IPS-18c (cell line): ENCODE measurements around the gene WDPCP.
"Not testable (repeated sequence)": the region's sequence is repeated elsewhere in the genome, so short reads cannot be mapped to it uniquely, and the experiment has no call there.

Experiments used
- H3K4me3 ChIP-seq: 2 replicates; pipeline ENCODE4 v1.7.0; 2013; ENCODE audit warnings: low read depth, mild to moderate bottlenecking, low read length, moderate library complexity; ENCODE audit not compliant: insufficient read depth
- H3K9me3 ChIP-seq: one replicate; pipeline ENCODE4 v1.6.1; 2013; ENCODE audit warnings: mild to moderate bottlenecking, low read length, moderate library complexity; ENCODE audit not compliant: control insufficient read depth, insufficient read depth

The WDPCP gene

GRCh38 chr2:63136683-63137082, 451.6 kb downstream of the WDPCP start:
- not testable (repeated sequence) for H3K9me3 ChIP-seq, H3K4me3 ChIP-seq

DNA sequence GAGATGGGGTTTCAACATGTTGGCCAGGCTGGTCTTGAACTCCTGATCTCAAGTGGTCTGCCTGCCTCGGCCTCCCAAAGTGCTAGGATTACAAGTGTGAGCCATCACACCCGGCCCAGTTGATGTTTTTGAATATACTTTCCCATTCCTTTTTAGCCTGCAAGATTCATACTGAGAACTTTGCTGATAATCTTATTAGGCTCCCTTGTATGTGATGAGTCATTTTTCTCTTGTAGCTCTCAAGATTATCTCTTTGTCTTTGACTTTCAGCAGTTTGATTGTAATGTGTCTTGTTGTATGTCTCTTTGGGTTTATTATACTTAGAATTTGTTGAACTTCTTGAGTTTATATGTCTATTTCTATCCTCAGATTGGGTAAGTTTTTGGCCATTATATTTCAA, 456.3 kb downstream of the WDPCP start:
- no peak overlapping the region for H3K4me3 ChIP-seq
- peaks cover 2% of the 10 kb centered on the region for H3K9me3 ChIP-seq

DNA sequence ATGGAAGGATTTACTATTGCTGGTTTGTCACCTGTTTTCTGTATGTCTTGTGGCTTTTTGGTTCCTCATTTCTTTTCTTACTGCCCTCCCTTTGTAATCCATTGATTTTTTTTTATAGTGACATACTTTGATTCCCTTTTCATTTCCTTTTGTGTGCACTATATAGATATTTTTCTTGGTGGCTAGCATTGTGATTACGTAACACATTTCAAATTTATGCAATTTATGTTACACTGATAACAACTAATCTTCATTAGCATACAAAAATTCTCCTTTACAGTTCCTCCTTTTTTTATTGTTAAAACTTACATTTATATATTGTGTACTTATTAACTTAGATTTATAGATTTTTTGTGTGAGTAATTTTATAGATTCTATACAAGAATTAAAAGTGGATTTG, 457.1 kb downstream of the WDPCP start:
- H3K4me3 ChIP-seq, result no peak overlapping the region
- peaks cover 2% of the 10 kb centered on the region for H3K9me3 ChIP-seq

DNA sequence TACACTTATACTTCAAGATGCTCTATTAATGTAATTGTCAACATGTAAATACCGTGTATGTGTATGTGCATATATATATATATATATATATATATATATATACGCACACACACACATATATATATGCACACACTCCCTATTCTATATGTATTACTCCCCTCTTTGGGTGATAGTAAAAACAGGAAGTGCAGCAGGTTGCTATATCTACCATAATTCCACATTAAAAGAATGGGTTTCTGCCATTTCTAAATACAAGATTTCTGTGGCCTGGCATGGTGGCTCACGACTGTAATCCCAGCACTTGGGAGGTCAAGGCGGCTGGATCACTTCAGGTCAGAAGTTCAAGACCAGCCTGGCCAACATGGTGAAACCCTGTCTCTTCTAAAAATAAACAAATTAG, 460.7 kb downstream of the WDPCP start:
- Histone ChIP-seq H3K4me3 (no peak overlapping the region), H3K9me3 (no peaks in the 10 kb centered on the region)

GRCh38 chr2:63124850-63125249, 463.4 kb downstream of the WDPCP start:
- Histone ChIP-seq H3K9me3 (no peaks in the 10 kb centered on the region), H3K4me3 (no peak overlapping the region)

- no peaks in the 10 kb centered on the region for H3K9me3 ChIP-seq
- no peak overlapping the region for H3K4me3 ChIP-seq
These were observed 464.1 kb downstream of the WDPCP start for GRCh38 chr2:63124218-63124617.

DNA sequence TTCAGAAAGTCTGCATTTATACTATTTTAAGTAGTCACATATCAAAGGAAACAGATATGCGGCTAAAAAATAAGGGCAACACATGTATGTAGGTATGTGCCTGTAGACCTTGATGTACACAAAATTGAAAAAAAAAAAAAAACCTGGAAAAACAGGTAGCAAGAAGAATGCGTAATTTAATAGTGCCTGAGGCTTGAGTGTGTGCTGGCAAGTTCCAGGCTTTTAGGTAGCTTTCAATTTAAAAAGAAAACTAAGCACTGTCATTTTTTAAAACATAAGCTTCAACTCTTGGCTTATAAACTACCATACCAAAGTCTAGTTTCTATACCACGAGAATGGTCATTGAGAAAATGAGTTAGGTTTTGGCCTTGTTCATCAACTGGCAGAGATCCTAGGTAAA, 465.4 kb downstream of the WDPCP start:
- no peaks in the 10 kb centered on the region for H3K9me3 ChIP-seq
- no peak overlapping the region for H3K4me3 ChIP-seq

DNA sequence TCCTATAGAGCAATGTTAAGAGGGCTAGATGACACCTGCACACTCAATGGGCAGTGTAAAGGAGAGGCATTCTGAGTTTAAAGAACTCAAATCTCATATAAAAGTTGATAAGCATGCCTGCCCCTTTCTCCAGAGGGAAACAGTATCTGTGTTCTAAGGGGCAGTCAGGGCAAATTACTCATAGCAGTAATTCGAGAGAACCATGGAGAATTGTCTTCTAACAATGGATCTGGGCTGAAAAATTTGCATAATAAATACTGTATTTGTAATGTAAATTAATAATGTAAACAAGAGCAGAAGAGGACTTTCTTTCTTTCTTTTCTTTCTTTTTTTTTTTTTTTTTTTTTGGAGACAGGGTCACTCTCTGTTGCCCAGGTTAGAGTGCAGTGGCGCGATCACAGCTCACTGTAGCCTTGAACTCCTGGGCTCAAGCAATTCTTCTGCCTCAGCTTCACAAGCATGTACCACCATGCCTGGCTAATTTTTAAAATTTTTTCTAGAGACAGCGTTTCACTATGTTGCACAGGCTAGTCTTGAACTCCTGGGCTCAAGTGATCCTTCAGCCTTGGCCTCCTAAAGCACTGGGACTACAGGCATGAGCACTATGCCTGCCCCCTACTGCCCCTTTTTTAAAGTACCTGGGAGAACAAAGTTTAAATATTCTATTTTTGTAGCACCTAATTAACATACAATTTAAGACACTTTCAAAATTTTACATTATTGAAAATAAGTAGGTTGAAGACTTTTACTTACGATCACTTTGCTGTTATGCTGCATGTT, 467.0 kb downstream of the WDPCP start:
- no peaks in the 10 kb centered on the region for H3K9me3 ChIP-seq
- H3K4me3 ChIP-seq, result no peak overlapping the region

DNA sequence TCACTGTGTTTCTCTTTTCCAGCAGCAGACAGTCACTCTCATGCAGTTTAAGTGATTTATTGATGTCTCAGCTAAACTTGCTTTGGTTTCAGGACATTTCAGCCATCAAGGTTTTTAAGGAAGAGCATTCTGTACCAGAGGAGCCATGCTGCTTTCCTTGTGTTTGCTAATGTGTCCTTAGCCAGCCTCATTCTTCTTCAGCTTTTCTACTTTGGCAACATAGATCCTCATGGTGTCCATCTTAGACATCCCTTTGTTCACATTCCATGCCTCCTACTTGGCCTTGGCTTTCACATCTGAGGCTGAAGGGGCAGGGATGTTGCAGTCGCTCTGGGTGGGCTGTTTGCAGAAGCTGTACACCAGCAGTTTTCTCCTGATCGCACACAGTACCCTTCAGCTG, 469.5 kb downstream of the WDPCP start:
- no peaks in the 10 kb centered on the region for H3K9me3 ChIP-seq
- H3K4me3 ChIP-seq, result no peak overlapping the region; the same call in 1 of the 2 replicates

DNA sequence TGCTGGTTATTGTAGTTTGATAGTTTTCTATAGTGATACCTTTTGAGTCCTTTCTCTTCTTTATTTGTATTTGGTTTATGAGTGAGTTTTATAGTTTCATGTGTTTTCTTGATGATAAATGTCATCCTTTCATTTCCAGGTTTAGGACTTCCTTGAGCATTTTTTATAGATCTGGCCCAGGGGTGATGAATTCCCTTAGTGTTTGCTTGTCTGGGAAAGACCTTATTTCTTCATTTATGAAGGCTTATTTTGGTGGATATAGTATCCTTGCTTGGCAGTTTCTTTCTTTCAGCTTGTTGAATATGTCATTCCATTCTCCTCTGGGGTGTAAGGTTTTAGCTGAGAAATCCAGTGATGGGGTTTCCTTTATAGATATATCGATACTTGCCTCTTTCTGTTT, 483.8 kb downstream of the WDPCP start:
- Histone ChIP-seq H3K4me3 (no peak overlapping the region), H3K9me3 (peaks cover 5% of the 10 kb centered on the region)

GRCh38 chr2:63101954-63102353, 486.3 kb downstream of the WDPCP start:
- no peak overlapping the region for H3K4me3 ChIP-seq
- peaks cover 5% of the 10 kb centered on the region for H3K9me3 ChIP-seq

DNA sequence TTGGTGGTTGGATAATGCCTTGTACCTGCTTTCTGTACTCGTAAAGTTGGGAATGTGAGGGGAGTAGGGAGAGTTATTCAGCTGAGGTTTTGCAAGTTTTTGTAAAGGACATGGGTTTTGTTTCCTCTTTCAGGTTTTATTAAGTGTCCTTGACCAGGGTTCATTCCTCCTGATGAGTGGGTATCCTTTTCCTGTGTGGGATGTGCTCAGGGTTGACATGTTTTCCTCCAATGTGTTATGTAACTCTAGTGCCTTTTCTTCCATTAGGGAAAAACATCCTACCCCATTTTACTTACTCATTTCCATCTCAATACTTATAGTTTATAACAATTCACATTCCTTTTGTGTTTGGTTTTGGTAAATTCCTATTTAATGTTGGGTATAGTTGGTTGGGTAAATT, 489.2 kb downstream of the WDPCP start:
- Histone ChIP-seq H3K4me3 (no peak overlapping the region), H3K9me3 (no peaks in the 10 kb centered on the region)

DNA sequence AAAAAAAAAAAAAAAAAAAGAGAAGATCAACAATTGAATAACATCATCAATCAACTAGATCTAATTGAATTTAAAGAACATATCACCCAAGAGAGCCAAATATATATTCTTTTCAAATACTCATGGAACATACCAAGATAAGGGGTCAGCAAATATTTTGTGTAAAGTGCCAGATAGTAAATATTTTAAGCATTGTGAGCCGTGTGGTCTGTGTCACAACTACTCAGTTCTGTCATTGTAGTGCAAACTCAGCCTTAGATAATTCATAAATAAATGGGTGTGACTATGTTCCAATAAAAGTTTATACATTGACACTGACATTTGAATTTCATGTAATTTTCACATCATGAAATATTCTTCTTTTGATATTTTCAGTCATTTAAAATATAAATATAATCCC, 491.8 kb downstream of the WDPCP start:
- Histone ChIP-seq H3K4me3 (no peak overlapping the region), H3K9me3 (no peaks in the 10 kb centered on the region)

- Histone ChIP-seq H3K9me3 (no peaks in the 10 kb centered on the region), H3K4me3 (no peak overlapping the region)
These were observed 494.8 kb downstream of the WDPCP start for GRCh38 chr2:63093502-63093901.

- H3K4me3 ChIP-seq, result no peak overlapping the region
- H3K9me3 ChIP-seq, result no peaks in the 10 kb centered on the region
These were observed 495.4 kb downstream of the WDPCP start for GRCh38 chr2:63092857-63093256.

GRCh38 chr2:63092401-63092800, 495.9 kb downstream of the WDPCP start:
- no peaks in the 10 kb centered on the region for H3K9me3 ChIP-seq
- no peak overlapping the region for H3K4me3 ChIP-seq

DNA sequence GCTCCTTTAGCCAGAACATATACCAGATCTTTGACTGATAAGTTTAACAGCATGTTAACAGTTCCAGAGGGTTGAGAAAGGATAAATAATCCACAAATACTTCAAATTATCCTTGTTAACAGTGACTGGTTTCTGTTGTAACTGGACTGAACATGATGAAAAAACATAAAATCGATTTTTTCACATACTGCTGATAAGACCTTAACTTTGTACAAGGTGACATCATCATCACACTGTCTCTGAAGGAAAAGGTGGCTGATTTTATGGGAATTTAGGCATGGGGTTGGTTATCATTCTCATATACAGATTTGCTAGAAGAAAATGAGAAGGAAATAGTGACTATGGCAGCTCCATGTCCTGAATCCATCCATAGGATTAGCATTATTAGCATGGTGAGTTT, 501.6 kb downstream of the WDPCP start:
- Histone ChIP-seq H3K9me3 (no peaks in the 10 kb centered on the region), H3K4me3 (no peak overlapping the region)

- Histone ChIP-seq H3K9me3 (no peaks in the 10 kb centered on the region), H3K4me3 (no peak overlapping the region)
These were observed 506.9 kb downstream of the WDPCP start for GRCh38 chr2:63081404-63081803.
